Measurements from ENCODE around the gene ANKRD13D. TPM values are rescaled to one million over a fixed set of nuclear protein-coding genes. Genes with fewer than 3 reads are reported as not detected.

The ANKRD13D gene
- polyA plus RNA-seq (ENCODE audit: insufficient read depth in 1 of 5, insufficient read length in 5 of 5, low replicate concordance in 1 of 5) = 10 to 100 TPM; 33.2 to 53.5 (median 47.0) TPM
- long read RNA-seq, donor 1, transcript ANKRD13D-202 (15 exons, 2,881 nt) = major isoform, 5 of 11 reads
- long read RNA-seq, donor 1, partial matches to known transcripts = 0 of 11 reads
- long read RNA-seq, donor 1, other reads (novel, unspliced or antisense) = 0 of 11 reads
- long read RNA-seq, donor 2, partial matches to known transcripts = 0 of 4 reads
- long read RNA-seq, donor 2, other reads (novel, unspliced or antisense) = 0 of 4 reads
- long read RNA-seq, donor 3, transcript ANKRD13D-202 (15 exons, 2,881 nt) = major isoform, 6 of 9 reads
- long read RNA-seq, donor 3, partial matches to known transcripts = 0 of 9 reads
- long read RNA-seq, donor 3, other reads (novel, unspliced or antisense) = 0 of 9 reads
- long read RNA-seq, donor 4 = 0 reads
- long read RNA-seq, donor 5, partial matches to known transcripts = 0 of 6 reads
- long read RNA-seq, donor 5, other reads (novel, unspliced or antisense) = 0 of 6 reads
- long read RNA-seq, donor 6, transcript ANKRD13D-202 (15 exons, 2,881 nt) = major isoform, 5 of 7 reads
- long read RNA-seq, donor 6, partial matches to known transcripts = 0 of 7 reads
- long read RNA-seq, donor 6, other reads (novel, unspliced or antisense) = 0 of 7 reads
- long read RNA-seq, donor 7, partial matches to known transcripts = 0 of 7 reads
- long read RNA-seq, donor 7, other reads (novel, unspliced or antisense) = 0 of 7 reads
- long read RNA-seq, donor 8, partial matches to known transcripts = 0 of 1 reads
- long read RNA-seq, donor 8, other reads (novel, unspliced or antisense) = 0 of 1 reads

- DNase-seq = no peak
Observed at GRCh38 chr11:67289226-67289650, at the start of gene ANKRD13D. Gene ANKRD13D (plus strand): TSS chr11:67289303. CDS start chr11:67289461, 158 bp downstream.

GRCh38 chr11:67239783-67240575, 49.1 kb upstream of the ANKRD13D start:
- DNase-seq = peak; percentile 96 to 97

GRCh38 chr11:67240576-67241389, 48.3 kb upstream of the ANKRD13D start:
- peak; percentile 56 to 65 for DNase-seq

- DNase-seq = no peak
Observed at GRCh38 chr11:67242548-67242947, 46.6 kb upstream of the ANKRD13D start.

- DNase-seq = no peak
Observed at GRCh38 chr11:67243051-67243450, 46.1 kb upstream of the ANKRD13D start.

- no peak for DNase-seq
Observed at GRCh38 chr11:67245046-67245445, 44.1 kb upstream of the ANKRD13D start.

- DNase-seq = no peak
Observed at GRCh38 chr11:67247946-67248550, 41.1 kb upstream of the ANKRD13D start.

GRCh38 chr11:67248653-67249052, 40.5 kb upstream of the ANKRD13D start:
- DNase-seq = peak in 1 of 2 donors; percentile 40

GRCh38 chr11:67250059-67251043, 38.8 kb upstream of the ANKRD13D start:
- no peak for DNase-seq

GRCh38 chr11:67251841-67252240, 37.3 kb upstream of the ANKRD13D start:
- no peak for DNase-seq

GRCh38 chr11:67252831-67253239, 36.3 kb upstream of the ANKRD13D start:
- DNase-seq = no peak

- no peak for DNase-seq
Observed at GRCh38 chr11:67253872-67254624, 35.1 kb upstream of the ANKRD13D start.

GRCh38 chr11:67254798-67255197, 34.3 kb upstream of the ANKRD13D start:
- DNase-seq = no peak

GRCh38 chr11:67255353-67255752, 33.8 kb upstream of the ANKRD13D start:
- DNase-seq = no peak

GRCh38 chr11:67255864-67256263, 33.2 kb upstream of the ANKRD13D start:
- DNase-seq = no peak

GRCh38 chr11:67256477-67257135, 32.5 kb upstream of the ANKRD13D start:
- no peak for DNase-seq

- no peak for DNase-seq
Observed at GRCh38 chr11:67260406-67260805, 28.7 kb upstream of the ANKRD13D start.
